Lung (tissue), 12 donors: Measurements from ENCODE around the gene ITGB3. TPM values are rescaled to one million over a fixed set of nuclear protein-coding genes. Genes with fewer than 3 reads are reported as not detected.
"Not testable (repeated sequence)": the region's sequence is repeated elsewhere in the genome, so short reads cannot be mapped to it uniquely, and the experiment has no call there.

ENCODE experiments used
- ATAC-seq: fragments of 200-7000 bp; cut with Tn5 transposase; one replicate; pipeline ENCODE4 v1.9.1; 2020; ENCODE audit warnings: moderate number of reproducible peaks; ENCODE audit not compliant: insufficient read depth, low FRiP score
- DNase-seq, 3 donors: peaks; one replicate each; pipeline ENCODE4 v3.0.0-alpha.2; 2013 to 2017
- H3K27ac ChIP-seq, 2 donors: one replicate each; pipeline ENCODE4 v1.5.1; 2013; ENCODE audit warnings: mild to moderate bottlenecking in 2 of 2, moderate library complexity in 2 of 2, control low read depth in 1 of 2, inconsistent platforms in 1 of 2, low read depth in 1 of 2, low read length in 1 of 2
- H3K27me3 ChIP-seq, 3 donors: one replicate each; pipeline ENCODE4 v1.5.1; 2013; ENCODE audit warnings: low read length in 2 of 3; ENCODE audit not compliant: control insufficient read depth in 3 of 3, insufficient read depth in 3 of 3
- H3K36me3 ChIP-seq, 4 donors: one replicate each; pipeline ENCODE4 v1.5.1; 2013; ENCODE audit warnings: low read length in 4 of 4, mild to moderate bottlenecking in 1 of 4, moderate library complexity in 1 of 4; ENCODE audit not compliant: control insufficient read depth in 4 of 4, insufficient read depth in 4 of 4
- H3K4me1 ChIP-seq, 5 donors: one replicate each; pipeline ENCODE4 v1.5.1; 2013; ENCODE audit warnings: low read length in 5 of 5, mild to moderate bottlenecking in 2 of 5, moderate library complexity in 1 of 5; ENCODE audit not compliant: control insufficient read depth in 5 of 5, insufficient read depth in 5 of 5
- H3K4me3 ChIP-seq: one replicate; pipeline ENCODE4 v1.5.1; 2013; ENCODE audit warnings: mild to moderate bottlenecking, control low read depth, moderate library complexity
- H3K9ac ChIP-seq, 2 donors: one replicate each; pipeline ENCODE4 v1.5.1; 2013; ENCODE audit warnings: low read length in 2 of 2, control low read depth in 1 of 2; ENCODE audit not compliant: insufficient read depth in 1 of 2
- H3K9me3 ChIP-seq, 4 donors: one replicate each; pipeline ENCODE4 v1.5.1; 2013; ENCODE audit warnings: low read length in 3 of 4, mild to moderate bottlenecking in 1 of 4, moderate library complexity in 1 of 4; ENCODE audit not compliant: control insufficient read depth in 4 of 4, insufficient read depth in 3 of 4
- WGBS, 2 donors: extraction: QIAGEN DNeasy Blood & Tissue Kit; methylation state at CpG; one replicate each; pipeline ENCODE4 v1.1.7; 2013; 5-methylcytosine and 5-hydroxymethylcytosine counted together
- polyA plus RNA-seq, 2 donors: library from polyadenylated mRNA; stranded (reverse); fragments of 200-250 nt; gene quantifications; one replicate each; pipeline ENCODE4 v1.2.1, GENCODE V29; 2013
- total RNA-seq, 2 donors: library from RNA; depleted of rRNA in 1 of 2; stranded (reverse); fragments of >200 nt in 1 of 2; gene quantifications; one replicate each; pipeline ENCODE4 v1.2.1, GENCODE V29; 2014 to 2021
- TF ChIP-seq, protein P1 (sequence below): IDR thresholded peaks from 2 replicates; pipeline ENCODE4 v1.5.1; 2012; ENCODE audit warnings: mild to moderate bottlenecking; ENCODE audit errors: control extremely low read depth, extremely low read depth
- donor health status: control.
- donor health status: control.
- donor health status: Bipolar disorder and iron deficiency.
- donor health status: healthy.
- donor health status: DM: yes; HTN: yes; CAD: no.

ITGB3 gene
- total and polyA plus RNA-seq, 4 donors: 1.3 to 15.9 (median 7.7) TPM

DNA sequence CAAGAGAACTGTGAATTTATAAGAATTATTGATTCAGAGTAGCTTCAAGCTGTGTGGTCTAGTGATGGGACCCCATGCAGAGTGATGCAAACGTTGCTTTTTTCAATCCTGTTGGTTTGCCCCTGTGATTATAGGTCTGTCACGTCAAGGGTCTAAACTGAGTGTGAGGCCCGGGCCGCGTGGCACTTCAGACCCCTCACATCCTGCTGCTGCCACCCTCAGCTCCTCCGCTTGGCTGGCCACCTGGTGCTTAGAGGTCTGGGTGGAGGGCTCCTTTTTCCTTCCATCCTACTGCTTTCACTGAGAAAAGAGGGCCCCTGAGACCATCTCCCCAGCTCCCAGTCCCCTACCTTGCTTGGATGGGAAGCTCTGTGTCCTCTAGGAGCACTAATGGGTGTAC lies 32.5 kb upstream of the ITGB3 start:
- no peak for ATAC-seq
- Histone ChIP-seq H3K27ac (no peak overlapping the region), H3K27me3 (no peaks in the 10 kb centered on the region), H3K4me3 (no peak overlapping the region), H3K4me1 (peaks cover 3 to 15% (median 11%) of the 10 kb centered on the region in 5 donors), H3K9ac (no peak overlapping the region), H3K36me3 (no peaks in the 10 kb centered on the region), H3K9me3 (no peaks in the 10 kb centered on the region)
- no peak for DNase-seq
- 67 to 72% methylated on average over 6 of the region's 6 CpGs for WGBS, 2 donors
- TF ChIP-seq, protein P1, sequence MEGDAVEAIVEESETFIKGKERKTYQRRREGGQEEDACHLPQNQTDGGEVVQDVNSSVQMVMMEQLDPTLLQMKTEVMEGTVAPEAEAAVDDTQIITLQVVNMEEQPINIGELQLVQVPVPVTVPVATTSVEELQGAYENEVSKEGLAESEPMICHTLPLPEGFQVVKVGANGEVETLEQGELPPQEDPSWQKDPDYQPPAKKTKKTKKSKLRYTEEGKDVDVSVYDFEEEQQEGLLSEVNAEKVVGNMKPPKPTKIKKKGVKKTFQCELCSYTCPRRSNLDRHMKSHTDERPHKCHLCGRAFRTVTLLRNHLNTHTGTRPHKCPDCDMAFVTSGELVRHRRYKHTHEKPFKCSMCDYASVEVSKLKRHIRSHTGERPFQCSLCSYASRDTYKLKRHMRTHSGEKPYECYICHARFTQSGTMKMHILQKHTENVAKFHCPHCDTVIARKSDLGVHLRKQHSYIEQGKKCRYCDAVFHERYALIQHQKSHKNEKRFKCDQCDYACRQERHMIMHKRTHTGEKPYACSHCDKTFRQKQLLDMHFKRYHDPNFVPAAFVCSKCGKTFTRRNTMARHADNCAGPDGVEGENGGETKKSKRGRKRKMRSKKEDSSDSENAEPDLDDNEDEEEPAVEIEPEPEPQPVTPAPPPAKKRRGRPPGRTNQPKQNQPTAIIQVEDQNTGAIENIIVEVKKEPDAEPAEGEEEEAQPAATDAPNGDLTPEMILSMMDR: no peak

DNA sequence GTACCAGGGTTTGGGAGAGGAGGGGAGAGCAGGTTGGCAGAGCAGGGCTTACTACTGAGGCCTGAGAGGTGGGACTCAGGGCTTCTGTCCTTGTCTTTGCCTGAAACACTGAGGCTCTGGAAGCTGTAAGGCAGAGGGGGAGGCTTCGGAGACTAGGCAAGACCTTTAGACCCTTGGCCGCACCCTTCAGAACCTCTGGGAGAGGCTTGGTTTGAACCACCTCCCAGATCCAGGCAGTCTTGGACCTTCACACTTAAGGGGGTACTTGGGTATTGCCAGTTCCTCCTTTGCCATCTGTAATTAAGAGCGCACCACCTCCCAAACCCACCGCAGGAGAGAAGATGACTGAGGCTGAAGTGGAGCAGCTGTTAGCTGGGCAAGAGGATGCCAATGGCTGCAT lies 31.6 kb upstream of the ITGB3 start:
- TF ChIP-seq, protein P1: no peak
- WGBS, 2 donors: 98 to 99% methylated on average over 4 of the region's 4 CpGs
- H3K27me3 ChIP-seq: no peaks in the 10 kb centered on the region
- no peak overlapping the region for H3K4me3 ChIP-seq
- no peak for DNase-seq
- H3K9me3 ChIP-seq: no peaks in the 10 kb centered on the region
- ATAC-seq: no peak
- H3K27ac ChIP-seq: no peak overlapping the region
- peaks cover 3 to 15% (median 11%) of the 10 kb centered on the region in 5 donors for H3K4me1 ChIP-seq
- no peak overlapping the region for H3K9ac ChIP-seq
- no peaks in the 10 kb centered on the region for H3K36me3 ChIP-seq

DNA sequence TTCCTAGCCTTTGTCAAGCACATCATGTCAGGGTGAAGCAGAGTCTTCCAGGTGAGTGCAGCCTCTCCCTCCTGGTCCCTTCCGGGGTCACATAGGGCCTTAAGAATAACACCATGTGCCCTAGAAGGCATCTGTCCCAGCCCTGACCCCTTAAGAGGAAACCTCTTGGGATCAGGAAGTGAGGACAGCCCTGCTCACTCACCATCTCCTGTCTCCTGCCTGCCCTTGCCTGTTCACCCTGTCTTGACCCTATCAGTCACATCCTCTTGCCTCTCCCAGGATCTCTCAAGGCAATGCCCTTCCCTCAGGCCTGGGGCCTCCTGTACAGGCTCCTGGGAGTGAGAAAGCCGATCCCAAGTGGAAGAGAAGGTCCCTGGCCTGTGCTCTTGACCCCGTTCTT lies 30.6 kb upstream of the ITGB3 start:
- DNase-seq (no peak), ATAC-seq (no peak)
- Histone ChIP-seq H3K27ac (peak overlapping the region; percentile 9 to 38), H3K36me3 (no peaks in the 10 kb centered on the region), H3K9me3 (no peaks in the 10 kb centered on the region), H3K4me3 (no peak overlapping the region), H3K27me3 (no peaks in the 10 kb centered on the region), H3K4me1 (peaks cover 3 to 15% (median 11%) of the 10 kb centered on the region in 5 donors), H3K9ac (no peak overlapping the region)
- 80 to 83% methylated on average over 3 of the region's 3 CpGs for WGBS, 2 donors
- TF ChIP-seq, protein P1: no peak

DNA sequence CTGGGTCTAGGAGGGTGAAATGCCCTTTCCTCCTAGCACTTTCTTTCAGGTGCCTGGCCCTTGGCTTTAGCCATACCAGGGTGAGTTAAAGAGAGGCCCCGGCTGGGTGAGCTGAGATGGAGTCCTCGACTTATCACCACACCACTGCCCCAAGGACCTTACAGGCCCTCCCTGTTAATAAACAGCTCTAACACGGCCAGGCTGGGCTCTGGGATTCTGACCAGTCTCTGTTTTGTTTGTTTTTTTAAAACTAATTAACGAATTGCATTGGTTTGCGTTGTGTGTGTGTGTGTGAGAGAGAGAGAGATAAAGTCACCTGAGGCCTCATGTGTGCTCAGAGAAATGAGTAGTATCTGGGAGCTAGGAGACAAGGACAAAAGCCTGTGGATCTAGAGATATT lies 30.2 kb upstream of the ITGB3 start:
- peak overlapping the region; percentile 9 to 38 for H3K27ac ChIP-seq
- H3K9me3 ChIP-seq: no peaks in the 10 kb centered on the region
- no peak overlapping the region for H3K4me3 ChIP-seq
- peaks cover 3 to 15% (median 11%) of the 10 kb centered on the region in 5 donors for H3K4me1 ChIP-seq
- no peaks in the 10 kb centered on the region for H3K36me3 ChIP-seq
- no peak for DNase-seq
- H3K9ac ChIP-seq: no peak overlapping the region
- no peak for ATAC-seq
- no peaks in the 10 kb centered on the region for H3K27me3 ChIP-seq
- TF ChIP-seq, protein P1: no peak
- WGBS, 2 donors: 83 to 91% methylated on average over 5 of the region's 5 CpGs

DNA sequence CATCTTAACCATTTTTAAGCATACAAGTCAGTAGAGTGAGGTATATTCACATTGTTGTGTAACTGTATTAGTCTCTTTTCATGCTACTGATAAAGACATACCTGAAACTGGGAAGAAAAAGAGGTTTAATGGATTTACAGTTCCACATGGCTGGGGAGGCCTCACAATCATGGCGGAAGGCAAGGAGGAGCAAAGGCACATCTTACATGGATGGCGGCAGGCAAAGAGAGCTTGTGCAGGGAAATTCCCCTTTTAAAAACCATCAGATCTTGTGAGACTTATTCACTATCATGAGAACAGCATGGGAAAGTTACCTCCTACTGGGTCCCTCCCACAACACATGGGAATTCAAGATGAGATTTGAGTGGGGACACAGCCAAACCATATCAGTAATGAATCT lies 29.6 kb upstream of the ITGB3 start:
- not testable (repeated sequence) for H3K9me3 ChIP-seq, H3K27me3 ChIP-seq, H3K27ac ChIP-seq, DNase-seq, H3K4me3 ChIP-seq, ATAC-seq, H3K9ac ChIP-seq, H3K36me3 ChIP-seq
- peaks cover 3 to 15% (median 11%) of the 10 kb centered on the region in 5 donors for H3K4me1 ChIP-seq
- WGBS, 2 donors: 98% methylated on average over 2 of the region's 2 CpGs
